Stimulated activated CD4-positive, alpha-beta T cell treated with anti-CD3 and anti-CD28 coated beads, Interleukin-1b, Interleukin-23, amount 100 ng/mL, for 24 hours (primary cell): ENCODE data around the gene PPHLN1.

ENCODE experiments used
- DNase-seq, 4 experiments: peaks; one replicate each; pipeline ENCODE4 v3.0.0-alpha.2; 2020; ENCODE audit warnings: low read depth in 4 of 4, low spot score in 1 of 4

PPHLN1 gene

DNA sequence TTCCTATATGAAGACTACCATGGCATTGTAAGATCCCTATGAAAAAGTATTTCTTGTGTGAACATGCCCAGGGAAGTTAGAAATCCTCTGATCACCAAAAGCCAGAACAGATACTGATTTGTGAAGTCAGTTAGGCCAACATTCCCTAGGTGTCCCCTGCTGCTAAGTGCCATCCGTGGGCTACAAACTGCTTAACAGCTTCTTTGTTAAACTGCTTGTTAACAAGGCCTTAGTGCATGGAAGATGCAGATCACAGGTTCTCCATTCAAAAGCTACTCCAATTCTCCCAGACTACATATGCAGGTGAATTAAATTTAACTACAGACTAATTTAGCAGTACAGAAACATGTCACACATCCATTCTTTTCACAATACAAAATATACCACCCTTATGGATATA, 155.4 kb downstream of the PPHLN1 start:
- no peak for DNase-seq

- DNase-seq: no peak
Observed at GRCh38 chr12:42482041-42482747, 156.2 kb downstream of the PPHLN1 start.

DNA sequence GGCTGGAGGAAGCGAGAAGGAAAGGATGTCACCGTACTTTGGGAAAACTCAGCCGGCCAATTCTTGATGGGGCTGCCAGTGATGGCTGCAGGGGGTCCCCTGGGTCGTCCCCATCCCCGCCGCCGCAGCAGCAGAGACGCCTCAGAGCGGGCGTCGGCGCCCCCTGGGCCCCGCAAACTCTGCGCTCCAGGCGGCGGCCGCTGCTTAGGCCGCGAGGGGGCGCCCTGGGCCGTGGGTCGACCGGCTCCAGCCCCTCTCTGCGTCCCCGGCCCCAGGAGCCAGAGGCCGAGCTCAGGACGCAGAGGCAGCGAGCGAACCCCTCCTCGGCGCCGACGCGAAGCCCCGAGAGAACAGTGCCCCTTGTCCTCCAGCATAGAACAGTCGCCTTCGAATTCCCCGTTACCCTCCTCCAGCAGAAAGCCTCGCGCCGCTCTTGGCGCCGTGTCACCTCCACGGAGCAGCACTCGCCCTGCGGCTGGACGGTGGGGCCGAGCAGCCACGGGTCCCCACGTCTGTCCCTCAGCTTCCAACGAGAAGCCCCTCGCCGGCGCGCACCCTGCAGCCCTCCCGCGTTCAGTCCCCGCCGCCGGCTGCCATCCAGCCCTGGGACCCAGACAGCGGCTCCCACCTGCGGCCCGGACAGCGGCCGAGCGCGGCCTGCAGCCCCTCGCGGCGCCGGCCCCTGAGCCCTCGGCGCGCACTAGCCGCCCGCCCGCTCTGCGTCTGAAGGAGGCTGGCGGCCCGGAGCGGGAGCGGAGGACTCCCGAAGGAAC, 157.0 kb downstream of the PPHLN1 start:
- DNase-seq: peak in 2 of 4 experiments; percentile 27 to 37

DNA sequence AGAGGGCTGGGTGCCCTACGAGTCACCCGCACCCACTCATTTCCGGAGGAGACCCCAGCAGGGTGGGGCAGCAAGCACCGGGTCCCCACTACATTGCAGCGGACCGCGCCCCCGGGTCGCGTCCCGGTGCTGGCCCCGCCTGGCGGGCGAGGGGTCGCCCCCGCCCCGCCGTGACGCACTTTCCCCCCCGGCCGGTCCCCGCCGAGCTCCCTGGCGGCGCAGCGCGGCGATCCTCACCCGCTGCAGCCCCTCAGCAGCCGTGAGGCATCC, 157.5 kb downstream of the PPHLN1 start:
- DNase-seq: no peak

DNA sequence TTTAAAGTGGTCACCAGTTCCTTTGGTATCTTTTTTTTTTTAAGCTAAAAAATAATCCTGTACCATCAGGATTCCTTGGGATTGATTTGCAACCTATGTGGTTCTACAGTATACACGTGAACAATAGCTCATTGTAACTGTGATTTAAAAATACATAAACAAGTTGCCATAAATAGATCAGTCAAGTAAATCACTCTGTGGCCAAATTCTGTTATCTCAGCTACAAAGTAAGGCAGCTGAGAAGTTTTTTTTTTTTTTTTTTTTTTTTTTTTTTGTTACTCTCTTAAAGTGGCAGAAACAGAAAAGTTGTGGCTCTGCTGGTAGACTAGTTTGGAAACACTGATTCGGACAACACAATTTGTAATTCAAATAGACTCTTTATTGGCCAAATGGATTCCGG, 159.0 kb downstream of the PPHLN1 start:
- no peak for DNase-seq

DNA sequence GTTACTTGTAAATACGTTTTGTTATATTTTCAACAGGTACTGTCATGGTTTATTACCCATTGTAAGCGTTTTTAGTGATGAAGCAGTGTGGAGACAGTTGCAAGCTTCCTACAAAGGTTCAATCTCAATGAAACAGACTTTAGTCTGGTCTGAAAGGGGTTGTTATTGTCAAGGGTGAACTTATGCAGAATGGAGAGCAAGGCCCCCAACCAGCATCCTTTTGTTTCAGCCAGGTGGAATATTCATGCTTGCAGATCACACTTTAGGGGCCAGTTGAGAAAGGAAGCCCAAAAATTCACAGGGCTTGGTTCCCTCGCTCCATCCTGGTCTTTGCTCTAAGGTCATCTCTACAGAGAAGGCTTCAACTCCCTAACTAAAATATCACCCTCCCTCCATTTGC, 159.9 kb downstream of the PPHLN1 start:
- DNase-seq: no peak

- DNase-seq: no peak
Observed at GRCh38 chr12:42486407-42486806, 160.4 kb downstream of the PPHLN1 start.

DNA sequence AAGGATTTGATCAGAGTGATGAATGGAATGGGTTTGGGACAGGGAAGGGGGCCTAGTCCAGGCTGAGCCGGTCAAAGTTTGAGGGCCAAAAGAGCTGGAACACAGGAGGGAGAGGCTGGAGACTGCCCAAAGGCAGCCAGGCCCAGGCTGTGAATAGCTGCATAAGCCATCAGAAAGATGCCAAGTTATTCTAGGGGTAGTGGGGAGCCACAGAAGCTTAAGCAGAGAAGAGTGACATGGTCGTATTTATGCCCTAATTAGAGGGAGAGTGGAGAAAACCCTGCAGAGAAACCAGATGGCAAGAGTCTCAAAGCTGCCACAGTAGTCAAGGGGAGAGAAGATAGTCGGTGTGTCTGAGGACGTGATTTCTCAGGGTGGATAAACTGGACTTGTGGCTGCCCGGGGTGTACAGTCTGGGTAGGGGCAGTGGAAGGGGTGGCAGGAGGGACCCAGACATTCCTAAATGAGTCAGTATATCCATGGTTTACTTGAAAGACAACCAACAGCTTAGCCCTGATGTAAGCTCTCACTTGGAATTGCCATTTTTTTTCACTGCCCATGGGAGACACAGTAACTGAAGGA, 164.4 kb downstream of the PPHLN1 start:
- DNase-seq: no peak
